CD4-positive, alpha-beta T cell treated with Interferon alpha-2 for 1 hour (primary cell): ENCODE results near the gene GAMT.

ENCODE experiments used
- DNase-seq, 2 donors: peaks; one replicate each; pipeline ENCODE4 v3.0.0-alpha.2; 2020 to 2022

GAMT gene

DNA sequence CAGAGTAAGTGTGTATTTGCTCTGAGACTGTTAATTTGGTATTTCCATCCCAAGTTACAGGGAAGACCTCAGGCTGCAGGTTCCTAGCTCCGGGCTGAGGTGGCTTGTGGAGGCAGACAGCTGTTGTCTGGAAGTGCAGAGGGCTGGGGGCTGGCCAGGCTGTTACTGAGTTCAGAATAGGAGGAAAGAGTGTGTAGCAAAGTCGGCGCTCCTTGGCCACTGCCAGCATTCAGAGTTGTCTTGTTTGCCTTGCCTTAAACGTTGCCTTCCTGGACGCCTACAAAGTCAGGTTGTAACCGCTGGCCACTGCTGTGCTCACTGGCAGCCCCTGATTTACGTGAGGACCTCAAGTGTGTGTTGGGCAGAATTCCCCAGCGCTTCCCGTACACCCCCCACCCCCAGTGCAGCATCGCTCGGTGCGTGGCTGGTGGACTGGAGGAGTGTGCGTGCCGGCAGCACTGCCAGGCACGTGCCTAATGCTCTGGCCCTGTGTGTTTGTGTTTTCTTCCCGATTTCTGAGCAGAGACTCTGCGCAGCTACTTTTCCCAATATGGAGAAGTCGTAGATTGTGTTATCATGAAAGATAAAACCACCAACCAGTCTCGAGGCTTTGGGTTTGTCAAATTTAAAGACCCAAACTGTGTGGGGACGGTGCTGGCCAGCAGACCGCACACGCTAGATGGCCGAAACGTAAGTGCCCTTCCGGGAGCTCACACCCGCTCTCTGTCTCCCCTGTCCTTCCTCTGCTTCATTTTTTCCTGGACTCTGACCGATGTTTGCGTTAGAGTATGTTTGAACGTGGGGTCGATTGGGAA lies 16.5 kb upstream of the GAMT start:
- DNase-seq = no peak

DNA sequence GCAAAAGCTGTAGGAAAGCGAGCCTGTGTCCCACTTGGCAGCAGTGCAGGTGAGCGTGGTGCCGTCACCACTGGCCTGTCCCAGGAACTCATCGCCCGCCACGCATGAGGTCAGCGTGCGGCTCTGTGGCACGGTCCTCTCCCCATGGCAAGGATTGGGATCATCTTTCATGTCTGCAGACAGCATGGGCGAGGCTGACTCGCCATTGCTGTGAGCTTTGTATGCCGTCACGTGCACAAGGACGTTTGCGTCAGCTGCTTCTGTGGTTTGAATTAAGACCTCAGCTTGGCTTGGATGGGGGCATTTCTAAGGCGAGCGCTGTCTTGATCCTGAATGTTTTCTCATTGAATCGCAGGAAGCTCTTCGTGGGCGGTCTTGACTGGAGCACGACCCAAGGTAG lies 15.8 kb upstream of the GAMT start:
- DNase-seq = no peak

DNA sequence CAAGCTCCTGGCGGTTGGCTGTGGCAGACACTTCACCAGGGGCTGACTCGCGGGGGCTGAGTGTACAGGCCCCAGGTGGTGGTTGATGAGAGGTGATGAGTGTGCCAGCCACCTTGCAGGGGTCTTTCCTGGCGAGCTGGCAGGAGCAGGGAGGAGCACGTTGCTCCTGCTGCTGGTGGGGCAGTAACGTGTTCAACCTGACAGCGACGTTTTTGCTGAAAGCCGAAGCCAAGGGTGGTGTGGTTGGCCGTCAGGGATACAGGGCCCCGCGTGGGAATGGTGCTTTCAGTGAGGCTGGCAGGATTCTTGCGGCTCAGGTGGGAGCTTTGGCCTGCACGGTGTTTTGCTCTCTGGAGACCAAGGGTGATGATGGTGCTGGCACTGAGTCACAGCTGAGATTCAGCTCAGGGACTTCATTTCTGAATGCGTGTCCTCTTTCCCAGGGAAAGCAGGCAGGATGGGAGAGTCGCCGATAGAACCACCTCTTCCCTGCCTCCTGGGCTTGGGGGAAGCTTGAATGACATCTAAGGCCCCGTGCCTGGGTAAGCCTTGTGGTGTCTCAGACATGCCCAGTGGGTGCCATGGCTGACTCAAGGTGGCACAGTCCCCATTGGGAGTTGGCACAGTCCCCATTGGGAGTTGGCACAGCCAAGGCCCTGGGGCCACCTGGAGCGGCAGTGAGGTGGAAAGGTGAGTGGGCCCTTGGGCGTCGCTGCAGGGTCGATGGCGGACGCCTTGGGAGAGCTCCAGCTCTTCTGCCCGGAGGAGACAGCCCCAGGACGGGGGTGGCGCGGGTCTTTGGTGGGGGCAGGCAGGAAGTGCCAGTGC lies 14.9 kb upstream of the GAMT start:
- no peak for DNase-seq

DNA sequence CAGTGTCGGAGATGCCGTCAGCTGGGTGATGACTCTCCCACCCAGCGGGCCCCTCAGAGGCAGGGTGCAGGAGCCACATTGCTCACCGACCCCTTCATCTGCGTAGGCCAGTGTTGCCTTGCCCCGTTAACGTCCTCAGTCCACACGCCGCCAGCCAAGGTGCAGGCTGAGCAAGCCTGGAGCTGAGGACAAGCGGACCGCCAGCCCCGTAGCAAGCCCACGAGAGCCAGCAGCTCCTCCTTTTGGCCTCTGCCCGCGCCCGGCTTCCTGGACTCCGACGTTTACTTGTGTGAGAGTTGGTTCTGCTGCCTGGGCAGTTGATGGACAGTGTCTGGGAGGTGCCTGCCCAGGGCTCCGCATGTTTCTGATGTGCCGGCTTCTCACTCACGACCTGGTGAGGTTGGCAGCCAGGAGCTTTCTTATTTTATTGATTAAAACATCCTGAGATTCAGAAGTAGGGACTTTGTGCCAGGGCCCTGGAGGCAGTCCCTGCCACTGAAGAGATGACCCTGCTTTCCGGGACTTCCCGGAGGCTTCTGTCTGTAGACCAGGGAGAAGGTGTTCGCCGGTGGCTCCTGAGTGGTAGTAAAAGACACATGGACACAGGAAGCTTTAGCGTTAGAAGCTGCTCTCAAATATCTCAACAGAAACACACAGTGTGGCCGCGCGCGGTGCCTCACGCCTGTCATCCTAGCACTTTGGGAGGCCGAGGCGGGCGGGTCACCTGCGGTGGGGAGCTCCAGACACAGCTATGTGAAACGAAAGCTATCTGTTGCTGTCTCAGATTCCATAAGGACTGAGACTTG lies 11.9 kb upstream of the GAMT start:
- peak in 1 of 2 donors; percentile 31 for DNase-seq

DNA sequence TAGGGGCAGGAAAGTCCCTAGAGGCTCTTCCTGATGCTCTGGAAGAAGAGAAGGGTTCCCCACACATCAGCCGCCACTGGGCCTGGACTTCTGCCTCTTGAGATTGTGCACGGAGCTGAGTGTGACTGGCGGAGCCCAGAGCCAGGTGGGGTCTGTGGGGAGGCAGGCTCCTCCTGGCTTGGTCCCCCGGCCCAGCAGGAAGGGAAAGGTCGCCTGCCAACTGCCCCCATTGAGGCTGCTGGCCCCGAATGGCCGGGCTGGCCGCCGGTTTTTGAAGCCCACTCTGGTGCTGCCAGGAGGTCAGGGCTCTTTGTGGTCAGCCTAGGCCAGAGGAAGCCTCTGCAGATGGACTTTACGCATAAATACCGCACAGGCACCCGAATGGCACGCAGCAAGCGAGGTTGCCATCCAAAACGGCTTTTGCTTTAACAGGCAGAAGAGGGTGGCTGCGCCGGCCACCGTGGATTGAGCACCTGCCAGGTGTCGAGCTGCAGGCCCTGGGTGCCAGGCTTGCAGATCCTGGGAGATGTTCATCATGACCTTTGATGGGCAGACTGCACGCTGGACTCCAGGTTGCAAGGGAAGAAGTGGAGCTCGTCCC lies 11.1 kb upstream of the GAMT start:
- no peak for DNase-seq

DNA sequence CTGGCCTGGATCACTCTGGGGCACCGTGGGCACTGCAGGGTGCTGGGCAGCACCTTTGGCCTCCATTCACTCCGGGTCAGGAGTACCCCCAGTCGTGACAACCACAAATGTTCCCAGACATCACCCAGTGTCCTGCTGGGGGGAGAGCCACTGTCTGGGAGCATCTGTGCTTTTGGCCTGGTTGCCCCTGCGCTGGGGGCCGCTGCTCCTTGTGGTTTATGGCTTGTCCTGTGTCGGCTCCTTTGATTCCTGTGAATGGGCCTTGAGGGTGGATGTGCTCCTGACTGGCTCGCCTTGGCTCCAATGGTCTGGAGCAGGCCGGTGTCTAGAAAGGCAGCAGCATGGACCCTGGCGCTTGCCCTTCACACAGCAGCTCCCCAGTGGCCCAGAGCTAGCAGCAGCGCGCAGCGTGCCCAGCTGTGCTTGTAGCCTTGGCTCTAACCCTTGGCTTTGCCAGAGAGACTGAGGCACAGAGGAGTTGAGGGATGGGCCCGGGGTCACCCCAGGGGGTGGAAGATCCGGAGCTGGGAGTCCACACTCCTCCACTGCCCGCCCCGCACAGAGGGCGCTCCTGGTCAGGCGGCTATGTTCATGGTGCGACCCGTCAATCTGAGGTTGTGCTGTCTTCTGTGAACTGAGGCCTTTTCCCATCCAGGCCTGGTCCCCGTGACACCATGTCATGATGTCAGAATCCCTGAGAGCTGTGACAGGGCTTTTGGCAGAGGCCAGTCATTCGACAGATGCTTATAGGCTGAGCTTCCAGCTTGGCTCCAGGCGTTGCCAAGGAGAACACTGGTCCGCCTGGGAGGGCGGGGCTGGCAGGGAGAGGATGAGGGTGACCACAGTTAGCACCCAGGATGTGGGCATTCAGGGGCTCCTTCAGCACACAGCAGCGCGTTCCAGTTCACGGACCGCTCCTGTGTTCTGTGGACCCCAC lies 10.2 kb upstream of the GAMT start:
- peak; percentile 15 to 59 for DNase-seq

DNA sequence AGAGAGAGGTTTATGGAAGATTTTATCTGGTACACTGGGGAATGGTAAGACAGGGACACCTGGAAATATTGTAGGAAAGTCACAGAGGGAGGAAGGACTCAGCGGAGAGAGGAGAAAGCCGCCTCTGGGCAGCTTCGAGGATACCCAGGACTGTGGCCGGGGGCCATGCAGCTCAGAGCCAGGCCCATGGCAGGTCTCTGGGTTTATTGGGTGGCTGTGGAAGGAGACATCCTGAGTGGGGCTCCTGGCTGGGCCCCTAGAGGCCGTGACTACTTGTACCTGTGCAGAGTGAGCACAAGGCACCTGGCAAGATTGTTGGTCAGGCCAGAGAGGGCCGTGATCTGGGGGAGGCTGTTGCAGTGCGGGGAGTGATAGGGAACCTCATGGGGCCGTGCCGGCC lies 9.4 kb upstream of the GAMT start:
- no peak for DNase-seq

DNA sequence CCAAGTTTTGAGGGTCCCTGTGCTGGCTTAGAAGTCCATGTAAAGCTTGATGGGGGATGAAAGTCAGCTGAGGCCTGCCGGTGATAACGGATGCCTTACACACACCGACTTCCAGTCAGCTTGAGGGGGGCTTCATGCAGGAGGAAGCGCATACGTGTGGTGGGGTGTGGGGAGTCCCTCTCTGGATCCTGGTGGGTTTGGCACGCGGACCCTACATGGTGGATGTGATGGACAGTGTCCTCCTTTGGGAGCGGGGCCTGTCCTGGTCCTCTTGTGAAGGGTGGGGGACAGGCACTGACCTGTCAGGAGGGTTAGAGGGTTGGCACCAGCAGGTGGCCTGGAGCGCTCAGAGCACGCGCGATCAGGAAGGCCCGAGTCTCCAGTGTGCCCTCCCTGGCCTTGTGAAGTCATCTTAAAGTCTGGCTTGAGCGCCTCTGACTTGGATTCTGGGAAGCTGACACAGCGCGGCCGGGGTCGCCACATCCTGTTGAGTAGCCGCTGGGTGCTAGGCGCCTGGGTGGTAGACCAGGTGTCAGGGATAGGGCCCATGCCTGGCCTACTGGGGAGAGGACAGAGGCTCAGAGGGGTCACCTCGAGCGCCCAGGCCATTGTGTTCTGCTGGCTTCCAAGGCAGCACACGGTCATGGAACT lies 8.9 kb upstream of the GAMT start:
- peak in 1 of 2 donors; percentile 19 for DNase-seq

DNA sequence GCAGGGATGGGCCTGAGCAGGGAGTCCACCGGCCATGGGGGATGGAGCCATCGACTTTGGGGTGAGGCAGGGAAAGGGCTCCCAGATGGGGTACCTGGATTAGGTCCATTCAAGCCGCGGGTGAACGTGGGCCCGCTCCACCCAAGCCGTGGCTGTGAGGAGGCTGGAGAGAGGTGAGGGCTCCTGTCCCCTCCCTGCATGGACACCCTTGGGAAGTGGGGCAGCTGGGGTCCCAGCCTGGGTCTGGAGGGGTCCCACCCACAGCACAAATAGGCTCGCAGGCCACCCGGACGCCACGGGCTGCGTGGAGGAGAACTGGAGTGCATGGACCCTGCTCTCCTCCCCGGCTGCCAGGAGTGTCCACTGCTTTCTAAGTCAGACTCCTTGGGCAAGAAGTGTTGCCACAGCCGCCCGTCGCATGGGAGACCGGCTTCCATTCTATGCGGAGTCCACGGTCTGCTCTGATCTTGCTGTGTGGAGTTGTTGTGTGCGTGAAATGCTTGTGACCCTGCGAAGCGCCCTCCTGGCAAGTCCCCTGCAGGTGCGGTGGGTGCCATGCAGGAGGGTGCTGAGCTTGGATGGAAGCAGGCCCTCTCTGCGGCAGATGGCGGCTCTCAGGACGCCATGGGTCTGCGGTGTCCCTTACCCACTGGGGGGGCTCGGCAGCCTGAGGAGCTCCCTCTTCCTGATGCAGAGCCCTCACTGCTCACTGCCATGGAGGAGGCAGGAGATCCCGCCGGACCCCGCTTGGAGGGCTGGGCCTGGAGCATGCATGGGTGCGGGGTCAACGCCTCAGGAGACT lies 8.1 kb upstream of the GAMT start:
- no peak for DNase-seq

DNA sequence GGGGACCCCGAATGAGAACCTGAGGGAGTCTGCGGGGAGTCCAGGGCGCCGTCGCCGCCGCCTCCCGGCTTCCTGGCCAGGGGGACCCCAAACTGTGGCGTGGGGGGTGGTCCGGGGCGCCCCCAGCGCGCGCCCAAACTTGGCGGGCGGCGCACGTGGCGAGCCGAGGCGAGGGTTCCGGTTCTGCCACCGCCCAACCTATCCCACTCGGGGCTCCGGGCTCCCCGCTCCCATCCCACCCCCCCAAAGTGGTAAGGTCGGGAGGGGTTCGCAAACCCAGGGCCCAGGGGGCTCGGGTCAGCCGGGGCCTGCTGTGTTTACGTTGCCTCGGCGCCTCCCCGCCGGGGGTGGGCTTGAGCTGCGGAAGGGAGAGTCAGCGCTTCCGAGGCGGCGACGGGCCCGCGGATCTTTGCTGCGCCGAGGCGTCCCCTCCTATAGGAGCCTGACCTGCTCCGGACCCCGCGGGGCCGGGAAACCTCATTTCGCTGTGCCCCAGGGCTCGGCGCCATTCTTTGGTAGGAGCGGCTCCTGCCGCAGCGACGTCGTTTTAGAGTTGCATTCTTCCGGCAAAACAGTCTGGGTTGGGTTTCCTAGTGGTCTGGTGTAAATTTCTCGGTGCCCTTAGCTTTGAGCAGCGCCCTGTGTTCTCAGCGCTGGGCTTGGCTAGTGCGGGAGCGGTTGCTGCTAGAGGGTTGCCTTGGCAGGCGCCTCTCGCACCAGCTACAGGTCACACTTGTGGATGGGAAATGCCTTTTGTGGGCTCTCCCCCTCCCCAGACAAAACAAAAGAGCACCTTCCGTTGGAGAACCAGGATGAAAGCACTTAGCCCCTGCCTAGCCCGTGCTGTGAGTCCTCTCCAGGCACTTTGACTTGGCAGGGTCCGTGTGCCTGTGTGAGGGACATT lies 7.2 kb upstream of the GAMT start:
- DNase-seq = peak; percentile 46 to 69

DNA sequence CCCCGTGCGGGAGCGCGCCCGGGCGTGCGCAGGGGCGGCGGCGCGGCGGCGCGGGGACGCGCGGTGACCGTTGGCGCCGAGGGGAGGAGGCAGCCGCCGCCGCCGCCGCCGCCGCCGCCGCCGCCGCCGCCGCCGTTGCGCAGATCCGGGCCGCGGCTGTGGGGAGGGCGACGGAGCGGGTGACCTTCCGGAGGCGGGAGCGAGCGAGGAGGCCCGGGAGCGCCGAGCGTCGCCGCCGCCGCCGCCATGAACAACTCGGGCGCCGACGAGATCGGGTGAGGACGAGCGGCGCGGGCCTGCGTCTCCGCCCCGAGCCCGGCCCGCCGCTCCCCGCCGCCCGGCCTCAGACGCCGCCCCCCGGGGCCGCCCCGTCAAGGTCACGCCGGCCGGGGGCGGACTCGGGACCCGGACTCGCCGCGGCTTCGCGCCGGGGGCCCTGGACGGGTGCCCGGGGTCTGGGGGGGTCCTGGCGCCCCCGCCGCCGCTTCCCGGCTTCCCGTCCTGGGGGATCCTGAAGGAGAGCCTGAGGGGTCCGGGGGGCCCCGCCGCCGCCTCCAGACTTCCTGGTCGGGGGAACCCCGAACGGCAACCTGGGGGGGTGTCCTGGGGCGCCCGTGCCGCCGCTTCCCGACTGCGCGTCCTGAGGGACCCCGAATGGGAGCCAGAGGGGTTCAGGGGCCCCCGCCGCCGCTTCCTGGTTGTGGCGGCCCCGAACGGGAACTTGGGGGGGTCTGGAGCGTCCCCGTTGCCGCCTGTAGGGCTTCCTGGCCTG lies 6.4 kb upstream of the GAMT start, which contains the start of gene DAZAP1:
DAZAP1 (plus strand) TSS at position 59 of the 772 bp plus-strand sequence; CDS start at position 247, 188 bp downstream.
- DNase-seq = peak in 1 of 2 donors; percentile 42

DNA sequence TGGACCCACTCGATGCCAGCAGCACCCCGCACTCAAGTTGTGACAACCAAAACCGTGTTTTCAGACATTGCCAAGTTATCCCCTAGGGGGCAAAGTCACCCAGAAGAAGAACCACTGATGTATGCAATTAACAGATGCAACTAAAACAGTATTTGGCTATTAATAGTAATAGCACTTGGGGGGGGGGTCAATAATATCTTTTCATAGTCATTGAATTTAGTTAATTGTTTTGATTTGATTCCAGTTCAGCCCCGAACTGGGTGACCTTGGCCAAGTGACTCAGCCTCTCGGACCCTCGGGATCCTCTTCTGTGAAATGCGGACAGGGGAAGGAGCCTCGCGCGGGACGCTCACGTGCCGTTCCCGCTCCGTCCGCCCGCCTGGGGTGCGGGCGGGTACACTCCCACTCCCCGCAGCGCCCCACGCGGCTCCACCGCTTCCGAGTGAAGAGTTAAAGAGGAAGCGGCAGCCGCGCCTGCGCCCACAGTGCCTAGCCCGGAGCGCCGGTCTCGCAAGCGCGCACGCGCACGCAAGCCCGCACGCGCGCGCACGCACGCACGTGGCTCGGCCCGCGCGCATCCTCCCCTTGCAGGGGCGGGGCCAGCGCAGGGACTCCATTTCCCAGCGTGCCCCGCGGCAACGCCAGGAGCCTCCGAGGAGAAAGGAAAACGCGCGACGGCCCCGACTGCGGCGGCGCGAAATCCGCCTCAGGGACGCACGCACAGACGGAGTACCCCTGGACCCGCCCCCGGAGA lies 5.6 kb upstream of the GAMT start:
- DNase-seq = peak; percentile 99 to 100

DNA sequence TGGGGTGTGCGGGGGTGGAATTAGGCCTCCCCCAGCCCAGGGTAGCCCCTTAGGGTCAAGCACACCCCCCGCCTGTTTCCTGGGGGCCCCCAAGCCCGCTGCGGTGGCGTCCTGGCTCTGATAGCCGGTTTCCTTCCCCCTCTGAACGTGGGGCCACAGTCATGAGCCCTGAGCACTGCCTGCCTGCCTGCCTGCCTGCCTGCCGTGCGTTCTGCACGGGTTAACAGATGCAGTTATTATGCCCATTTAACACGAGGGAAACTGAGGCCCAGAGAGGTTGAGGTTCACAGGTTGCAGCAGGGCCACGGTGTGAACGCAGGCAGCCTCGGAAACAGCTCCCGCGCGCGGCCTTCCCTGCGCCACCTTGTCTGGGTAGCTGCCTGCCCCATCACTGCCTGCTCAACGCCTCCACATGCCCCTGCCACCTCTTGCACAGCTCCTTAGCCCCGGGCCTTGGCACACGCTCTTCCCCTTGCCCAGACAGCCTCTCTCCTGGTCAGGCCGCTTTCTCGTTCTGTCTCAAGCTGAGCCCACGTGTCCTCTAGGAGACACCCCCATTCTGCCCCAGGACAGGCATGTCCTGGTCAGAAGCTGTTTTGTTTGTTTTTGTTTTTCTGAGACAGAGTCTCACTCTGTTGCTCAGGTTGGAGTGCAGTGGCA lies 1.2 kb upstream of the GAMT start:
- no peak for DNase-seq

DNA sequence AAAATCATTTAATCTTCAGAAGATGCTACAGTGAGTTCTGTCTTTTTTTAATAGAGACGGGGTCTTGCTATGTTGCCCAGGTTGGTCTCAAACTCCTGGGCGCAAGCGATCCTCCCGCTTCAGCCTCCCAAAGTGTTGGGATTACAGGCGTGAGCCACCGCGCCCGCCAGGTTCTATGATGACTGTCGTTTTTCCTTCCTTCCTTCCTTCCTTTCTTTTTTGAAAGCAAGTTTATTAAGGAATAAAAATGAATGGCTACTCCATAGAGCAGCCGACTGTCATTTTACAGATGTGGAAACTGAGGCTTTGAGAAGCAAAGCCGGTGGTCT lies 511 bp upstream of the GAMT start:
- DNase-seq = no peak

DNA sequence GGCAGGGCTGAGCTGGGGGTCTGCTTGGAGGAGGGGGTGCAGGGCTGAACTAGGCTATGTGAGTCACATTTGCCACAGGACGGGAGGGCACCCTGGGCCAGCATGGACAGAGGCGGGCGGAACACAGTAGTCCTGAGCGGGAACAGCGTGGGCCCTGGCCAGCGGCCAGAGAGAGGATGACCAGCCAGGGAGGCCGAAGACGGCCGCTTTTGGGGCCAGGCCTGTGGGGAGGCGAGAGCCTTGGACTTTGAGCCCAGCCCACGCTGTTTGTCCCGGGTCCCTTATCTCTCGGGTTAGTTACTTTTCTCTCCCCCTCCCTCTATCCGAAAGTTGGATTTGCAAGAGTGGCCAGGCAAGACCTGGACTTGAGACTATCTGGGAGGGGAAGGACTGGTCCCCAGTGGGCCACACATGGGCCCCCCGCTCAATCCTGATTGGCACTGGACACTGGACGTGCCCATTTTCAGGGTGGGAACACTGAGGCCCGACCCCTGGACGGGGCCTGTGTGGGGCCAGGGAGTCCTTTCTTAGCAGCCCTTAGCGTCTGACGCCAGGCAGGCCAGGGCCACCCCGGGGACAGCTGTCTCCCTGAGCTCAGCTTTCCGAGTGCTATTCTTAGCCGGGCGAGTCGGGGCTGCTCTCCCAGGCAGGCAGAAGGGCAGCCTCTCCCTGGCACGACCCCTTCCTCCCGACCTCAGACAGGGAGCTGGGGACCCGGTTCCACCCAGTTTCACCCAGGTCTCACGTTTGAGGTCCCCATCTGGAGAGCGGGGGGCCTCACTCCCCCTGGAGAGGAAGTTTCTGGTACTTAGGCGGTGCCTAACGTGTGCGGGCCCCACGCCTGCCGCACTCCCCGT lies 833 bp downstream of the GAMT start:
- no peak for DNase-seq

DNA sequence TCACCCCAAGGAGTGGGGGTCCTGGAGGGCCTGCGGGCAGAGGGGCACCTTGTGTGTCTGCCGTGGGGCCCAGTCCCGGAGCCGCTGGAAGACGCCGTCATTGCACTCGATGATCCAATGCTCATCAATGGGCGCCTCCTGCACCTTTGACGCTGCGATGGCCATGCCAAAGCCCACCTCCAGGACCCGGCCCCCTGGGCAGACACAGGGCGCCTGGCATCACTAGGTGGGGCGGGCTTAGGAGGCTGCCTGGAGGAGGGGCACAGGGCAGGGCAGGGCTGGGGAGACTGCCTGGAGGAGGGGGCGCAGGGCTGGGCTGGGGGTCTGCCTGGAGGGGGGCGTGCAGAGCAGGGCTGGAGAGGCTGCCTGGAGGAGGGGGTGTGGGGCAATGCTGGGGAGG lies 1.6 kb downstream of the GAMT start:
- DNase-seq = no peak
